ENCODE data around the gene PLCB4. TPM values are rescaled to one million over a fixed set of nuclear protein-coding genes. Genes with fewer than 3 reads are reported as not detected.

The PLCB4 gene
- total RNA-seq, 1 experiment from 2014 or later = 10.1 TPM

GRCh38 chr20:9440892-9441291, 372.0 kb downstream of the PLCB4 start:
- Histone ChIP-seq H2AFZ (ENCODE audit: low read length) (no peak overlapping the region), H4K20me1 (ENCODE audit: control insufficient read depth, insufficient read depth, insufficient read length) (no peaks in the 10 kb centered on the region), H3K4ac (ENCODE audit: low read depth, low read length) (no peak overlapping the region), H3K14ac (ENCODE audit: insufficient read depth, low read length) (no peak overlapping the region), H3T11ph (ENCODE audit: low read length) (no peak overlapping the region), H2BK12ac (ENCODE audit: insufficient read length, low read depth, low read length) (no peak overlapping the region), H2BK5ac (ENCODE audit: insufficient read length, low read length) (no peak overlapping the region), H3K9me3 (ENCODE audit: control insufficient read depth, low read depth, low read length) (peaks cover 8% of the 10 kb centered on the region), H2BK120ac (ENCODE audit: low read depth, low read length, poor library complexity, severe bottlenecking) (no peak overlapping the region), H4K5ac (ENCODE audit: insufficient read length, low read depth, low read length) (no peak overlapping the region), H3K4me1 (ENCODE audit: insufficient read depth, low read length) (no peaks in the 10 kb centered on the region), H2AK5ac (ENCODE audit: insufficient read length, low read length) (no peak overlapping the region), H4K8ac (replicated peaks; ENCODE audit: insufficient read length, low read depth, low read length) (no peak overlapping the region), H2BK20ac (ENCODE audit: low read depth, low read length, poor library complexity, severe bottlenecking) (no peak overlapping the region), H3K79me1 (ENCODE audit: insufficient read depth, low read depth, low read length, poor library complexity, severe bottlenecking) (no peaks in the 10 kb centered on the region), H2BK15ac (ENCODE audit: low read depth, low read length) (no peak overlapping the region), H3K4me2 (ENCODE audit: insufficient read depth, insufficient read length, low read length) (no peak overlapping the region), H3K79me2 (ENCODE audit: insufficient read depth, low read length) (no peaks in the 10 kb centered on the region), H4K91ac (ENCODE audit: insufficient read length, low read depth, low read length) (no peak overlapping the region), H3K27me3 (ENCODE audit: insufficient read depth, low read length) (no peaks in the 10 kb centered on the region), H3K56ac (ENCODE audit: insufficient read length, low read depth, low read length) (no peak overlapping the region), H3K23me2 (ENCODE audit: insufficient read length, low read depth, low read length, poor library complexity, severe bottlenecking) (no peaks in the 10 kb centered on the region), H3K9ac (ENCODE audit: extremely low read depth, insufficient read length, low read length) (no peak overlapping the region), H3K23ac (ENCODE audit: insufficient read length, low read depth, low read length) (no peak overlapping the region), H3K18ac (ENCODE audit: insufficient read length, low read depth, low read length) (no peak overlapping the region), H3K27ac (ENCODE audit: insufficient read length, low read depth, low read length) (no peak overlapping the region)
- WGBS (ENCODE audit: extremely low coverage, insufficient read length, low lambda C conversion rate) = no CpG with 5 or more reads among the region's 3 CpGs
- H3K9me3 Mint-ChIP-seq = peaks cover 5 to 7% of the 10 kb centered on the region in 2 experiments
- no peak overlapping the region for H3K4me3 Mint-ChIP-seq
- H3K27me3 Mint-ChIP-seq (ENCODE audit: low read depth) = no peaks in the 10 kb centered on the region
- no peak overlapping the region; a peak in 1 of 7 replicates for H3K27ac Mint-ChIP-seq
- H3K36me3 Mint-ChIP-seq (ENCODE audit: insufficient read depth in 1 of 3, low read depth in 3 of 3) = peaks cover 27 to 33% (median 33%) of the 10 kb centered on the region in 3 experiments
- peaks cover 9 to 12% of the 10 kb centered on the region in 2 experiments for H3K4me1 Mint-ChIP-seq
- no peak for TF ChIP-seq CTCF (conservative IDR thresholded peaks at IDR 0.05)
- DNase-seq = no peak
